ENCODE results near the gene BANF1.

Gene BANF1

GRCh38 chr11:66001942-66002647, at the start of gene BANF1, which contains the start of gene EIF1AD:
TSS of gene BANF1 (plus strand) at chr11:66002503. CDS start at chr11:66003251, 748 bp downstream.
TSS of gene EIF1AD (minus strand) at chr11:66002157. CDS start at chr11:66000389, 1,768 bp downstream.
- peak; percentile 99 for DNase-seq

DNA sequence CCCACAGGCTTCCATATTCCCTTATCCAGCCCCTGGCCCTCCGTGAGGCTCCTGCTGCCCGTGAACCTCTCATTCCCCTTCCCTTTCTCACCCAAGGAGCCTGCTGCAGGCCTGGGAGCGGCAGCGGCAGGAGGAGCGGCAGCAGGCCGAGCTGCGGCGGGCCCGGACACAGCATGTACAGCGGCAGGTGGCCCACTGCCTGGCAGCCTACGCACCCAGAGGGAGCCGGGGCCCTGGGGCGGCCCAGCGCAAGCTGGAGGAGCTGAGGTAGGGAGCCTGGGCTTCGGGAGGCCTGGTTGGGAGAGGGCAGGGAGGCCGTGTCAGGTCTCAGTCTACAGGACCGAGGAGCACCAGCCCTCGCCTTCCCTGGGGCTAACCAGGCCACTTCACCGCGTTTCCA, 48.8 kb upstream of the BANF1 start:
- DNase-seq: no peak

GRCh38 chr11:65954771-65955170, 47.5 kb upstream of the BANF1 start:
- DNase-seq: no peak

GRCh38 chr11:65958291-65958690, 44.0 kb upstream of the BANF1 start:
- no peak for DNase-seq

GRCh38 chr11:65958774-65959420, 43.4 kb upstream of the BANF1 start:
- no peak for DNase-seq

- no peak for DNase-seq
Observed at GRCh38 chr11:65960824-65961266, 41.5 kb upstream of the BANF1 start.

DNA sequence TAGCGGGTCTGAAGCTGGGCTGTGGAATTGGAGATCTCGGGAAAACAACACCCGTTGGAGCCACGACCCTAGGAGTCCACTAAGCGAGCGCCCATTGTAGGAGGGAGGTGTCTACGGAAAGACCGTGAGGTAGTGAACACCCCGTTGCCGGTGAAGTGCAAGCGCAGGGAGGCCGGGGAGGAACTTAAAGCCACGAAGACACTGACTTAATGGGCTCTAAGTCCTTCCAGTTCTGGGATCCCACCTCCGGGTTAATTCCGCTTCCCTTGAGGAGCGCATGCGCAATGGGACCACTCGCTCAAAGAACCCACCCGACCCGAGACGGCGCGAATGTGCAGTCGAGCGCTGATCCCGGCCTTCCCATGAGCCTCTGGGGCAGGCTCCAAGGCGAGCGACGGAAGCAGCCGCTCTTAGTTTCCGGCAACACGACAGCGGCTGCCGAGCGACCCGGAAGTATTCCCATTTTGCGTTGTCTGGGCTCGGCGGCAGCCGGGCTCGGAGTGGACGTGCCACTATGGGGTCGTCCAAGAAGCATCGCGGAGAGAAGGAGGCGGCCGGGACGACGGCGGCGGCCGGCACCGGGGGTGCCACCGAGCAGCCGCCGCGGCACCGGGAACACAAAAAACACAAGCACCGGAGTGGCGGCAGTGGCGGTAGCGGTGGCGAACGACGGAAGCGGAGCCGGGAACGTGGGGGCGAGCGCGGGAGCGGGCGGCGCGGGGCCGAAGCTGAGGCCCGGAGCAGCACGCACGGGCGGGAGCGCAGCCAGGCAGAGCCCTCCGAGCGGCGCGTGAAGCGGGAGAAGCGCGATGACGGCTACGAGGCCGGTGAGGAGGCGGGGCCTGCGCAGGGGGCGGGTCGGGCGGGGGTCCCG, 40.8 kb upstream of the BANF1 start, which contains the start of gene SART1:
Gene SART1 (plus strand): TSS at position 468 of the 874 bp plus-strand sequence. CDS start 47 bp downstream, at position 515.
- DNase-seq: peak; percentile 98

GRCh38 chr11:65962141-65962564, 40.1 kb upstream of the BANF1 start:
- no peak for DNase-seq

- no peak for DNase-seq
Observed at GRCh38 chr11:65964906-65965305, 37.4 kb upstream of the BANF1 start.

- no peak for DNase-seq
Observed at GRCh38 chr11:65965986-65966762, 36.1 kb upstream of the BANF1 start.

GRCh38 chr11:65967329-65967934, 34.9 kb upstream of the BANF1 start:
- no peak for DNase-seq

- DNase-seq: no peak
Observed at GRCh38 chr11:65968600-65969482, 33.5 kb upstream of the BANF1 start.

DNA sequence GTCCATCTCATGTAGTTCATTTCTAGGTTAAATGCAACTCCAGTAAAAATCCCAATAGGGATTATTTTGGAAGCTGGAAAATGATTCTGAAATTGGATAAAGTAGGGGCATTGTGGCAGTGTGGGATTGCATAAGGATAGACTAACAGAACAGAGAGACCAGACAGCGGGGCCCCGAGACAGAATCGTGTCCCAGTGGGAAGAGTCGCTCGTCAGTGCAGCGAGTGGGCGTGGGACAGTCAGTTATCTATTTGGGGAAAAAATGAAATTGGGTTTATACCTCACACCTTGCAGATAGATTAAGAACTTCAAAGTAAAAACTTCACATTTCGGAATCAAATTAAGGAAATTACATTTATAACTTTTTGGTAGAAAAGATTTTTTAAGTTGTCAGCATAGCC, 30.2 kb upstream of the BANF1 start:
- DNase-seq: no peak

- DNase-seq: no peak
Observed at GRCh38 chr11:65973439-65974110, 28.7 kb upstream of the BANF1 start.

DNA sequence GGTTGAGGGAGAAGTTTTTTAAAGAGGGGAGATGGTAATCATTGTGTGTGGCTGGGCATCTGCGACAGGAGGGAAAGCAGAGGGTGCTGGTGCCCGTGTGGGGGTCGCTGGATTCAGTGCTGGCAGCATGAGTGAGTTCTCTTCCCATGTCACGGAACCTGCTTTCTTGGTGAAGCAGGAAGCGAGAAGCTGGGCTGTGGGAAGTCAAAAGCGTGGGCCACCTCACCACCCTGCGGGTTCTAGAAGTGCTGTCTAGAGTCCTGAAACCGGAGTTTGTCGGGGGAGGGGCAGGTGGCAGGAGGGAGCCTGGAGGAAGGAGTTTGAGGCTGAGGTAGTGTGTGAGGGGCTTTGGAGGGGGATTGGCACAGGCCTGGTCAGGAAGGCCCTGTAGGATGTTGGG, 26.5 kb upstream of the BANF1 start:
- DNase-seq: no peak

- no peak for DNase-seq
Observed at GRCh38 chr11:65976216-65977176, 25.8 kb upstream of the BANF1 start.

- DNase-seq: no peak
Observed at GRCh38 chr11:65977621-65978390, 24.5 kb upstream of the BANF1 start.

Measured in NCI-H1105 treated with DMSO at 0.1 percent for 48 hours (cell line).